HG02884 (cell line): Measurements from ENCODE around the gene TPSG1.

Experiments used
- ATAC-seq: cut with Tn5 transposase; IDR thresholded peaks from one replicate; pipeline ENCODE4 v1.9.1; 2021; ENCODE audit warnings: mild to moderate bottlenecking, moderate library complexity; ENCODE audit not compliant: unreplicated experiment

Gene TPSG1

DNA sequence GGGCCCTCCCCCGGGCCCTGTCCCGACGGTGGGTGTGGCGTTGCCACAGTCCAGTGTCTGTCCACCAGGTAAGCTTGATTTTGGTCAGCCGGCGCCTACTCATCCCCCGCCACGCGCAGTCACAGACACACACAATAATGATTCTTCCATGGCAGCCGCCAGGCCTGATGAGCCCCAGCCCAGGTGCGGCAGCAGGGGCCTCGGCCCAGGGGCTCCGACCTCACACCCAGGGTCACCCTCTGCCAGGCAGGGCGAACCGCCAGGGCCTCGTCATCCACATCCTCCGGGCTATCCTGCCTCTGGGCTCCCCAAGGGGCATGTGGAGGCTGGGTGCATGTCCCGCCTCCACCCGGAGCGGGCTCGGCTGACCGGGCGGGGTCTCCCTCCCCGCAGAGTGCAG, 7.5 kb downstream of the TPSG1 start:
- no peak for ATAC-seq

DNA sequence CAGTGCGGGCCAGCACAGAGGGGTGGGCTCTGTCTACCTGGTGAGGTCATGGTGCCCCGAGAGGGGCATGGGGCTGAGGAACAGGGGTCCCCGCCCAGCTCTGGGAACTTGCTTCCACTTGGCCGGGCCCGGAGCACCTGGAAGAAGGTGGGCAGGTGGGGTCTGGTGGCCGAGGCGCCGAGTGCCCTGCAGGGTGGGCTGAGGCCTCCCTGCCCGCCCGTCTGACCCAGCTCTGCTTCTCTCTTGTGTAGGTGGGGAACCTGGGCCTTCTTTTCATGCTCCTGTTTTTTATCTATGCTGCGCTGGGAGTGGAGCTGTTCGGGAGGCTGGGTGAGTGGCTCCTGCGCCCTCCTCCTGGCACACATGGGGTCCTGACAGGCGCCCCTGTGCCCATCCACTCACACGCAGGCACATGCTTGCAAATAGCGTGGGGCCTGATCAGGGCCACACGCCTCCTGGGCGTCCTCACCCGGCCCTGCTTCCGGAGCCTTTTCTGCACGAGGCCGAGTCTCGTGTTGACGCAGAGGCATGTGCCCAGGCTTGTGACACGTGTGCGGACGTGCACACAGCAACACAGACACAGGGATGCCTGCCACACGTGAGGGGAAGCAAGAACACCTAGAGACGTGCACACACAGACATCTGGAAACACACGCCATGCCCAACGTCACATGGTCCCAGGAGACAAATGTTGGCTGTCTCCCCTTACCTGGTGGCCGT, 8.2 kb downstream of the TPSG1 start:
- no peak for ATAC-seq

DNA sequence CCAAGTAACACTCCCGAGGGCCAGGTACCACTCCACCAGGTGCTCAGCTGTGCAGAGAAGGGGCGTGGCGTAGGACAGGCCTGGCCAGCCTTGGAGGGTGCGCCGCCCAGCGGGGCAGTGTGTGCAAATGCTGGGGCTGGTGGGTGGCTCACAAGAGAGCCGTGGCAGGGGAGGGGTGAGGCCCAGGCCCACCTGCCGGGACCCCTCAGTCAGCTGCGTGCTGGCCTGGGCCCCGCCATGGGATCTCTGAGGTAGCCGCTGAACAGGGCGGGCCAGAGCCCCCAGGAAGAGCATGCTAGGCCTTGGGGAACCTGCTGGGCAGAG, 8.8 kb downstream of the TPSG1 start:
- ATAC-seq, result no peak

DNA sequence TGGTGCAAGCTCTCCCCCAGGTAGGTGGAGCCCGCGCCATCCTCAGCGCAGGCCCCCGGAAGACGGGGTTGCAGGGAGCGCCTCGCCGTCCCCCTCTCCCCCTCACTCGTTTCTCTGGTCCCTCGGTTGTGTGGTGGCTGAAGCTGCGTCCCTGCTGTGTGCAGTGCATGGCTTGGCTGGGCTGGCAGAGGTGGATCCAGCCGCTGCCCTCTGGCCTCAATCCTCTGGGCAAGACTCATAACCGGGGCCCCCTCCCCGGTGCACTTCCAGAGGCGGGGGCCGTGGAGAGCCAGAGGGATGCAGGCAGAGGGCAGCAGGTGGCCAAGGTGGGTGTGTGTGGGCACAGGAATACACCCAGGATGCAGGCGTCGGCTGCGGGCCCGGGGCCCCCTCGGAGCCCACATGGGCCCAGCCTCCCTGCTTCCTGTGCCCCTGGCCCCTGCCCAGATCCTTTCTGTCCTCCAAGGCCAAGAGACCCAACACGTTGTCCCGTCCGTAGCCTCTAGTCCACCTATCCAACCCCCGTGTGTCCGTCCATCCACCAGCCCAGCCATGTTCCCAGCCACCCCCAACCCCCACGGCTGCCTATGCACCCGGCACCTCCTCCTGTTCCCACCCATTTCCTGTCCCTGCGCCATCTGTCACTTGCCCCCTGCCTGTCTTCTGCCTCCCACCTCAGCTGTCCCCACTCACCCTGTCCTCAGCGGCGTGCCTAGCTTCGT, 9.3 kb downstream of the TPSG1 start:
- ATAC-seq, result no peak

DNA sequence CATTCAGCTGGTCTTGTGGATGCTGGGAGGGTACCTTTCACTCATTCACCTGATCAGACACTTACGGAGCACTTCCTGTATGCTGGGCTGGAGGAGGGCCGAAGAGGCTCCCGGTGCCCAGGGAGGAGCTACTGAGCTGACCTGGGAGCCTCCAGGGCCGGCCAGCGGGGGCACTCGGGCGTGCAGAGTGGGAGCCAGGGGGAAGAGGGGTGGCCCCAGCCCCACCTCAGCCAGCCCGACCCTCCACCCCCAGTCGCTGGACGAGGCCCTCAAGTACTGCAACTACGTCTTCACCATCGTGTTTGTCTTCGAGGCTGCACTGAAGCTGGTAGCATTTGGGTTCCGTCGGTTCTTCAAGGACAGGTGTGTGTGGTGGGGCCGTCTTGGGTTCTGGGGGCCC, 10.3 kb downstream of the TPSG1 start:
- ATAC-seq, result no peak

DNA sequence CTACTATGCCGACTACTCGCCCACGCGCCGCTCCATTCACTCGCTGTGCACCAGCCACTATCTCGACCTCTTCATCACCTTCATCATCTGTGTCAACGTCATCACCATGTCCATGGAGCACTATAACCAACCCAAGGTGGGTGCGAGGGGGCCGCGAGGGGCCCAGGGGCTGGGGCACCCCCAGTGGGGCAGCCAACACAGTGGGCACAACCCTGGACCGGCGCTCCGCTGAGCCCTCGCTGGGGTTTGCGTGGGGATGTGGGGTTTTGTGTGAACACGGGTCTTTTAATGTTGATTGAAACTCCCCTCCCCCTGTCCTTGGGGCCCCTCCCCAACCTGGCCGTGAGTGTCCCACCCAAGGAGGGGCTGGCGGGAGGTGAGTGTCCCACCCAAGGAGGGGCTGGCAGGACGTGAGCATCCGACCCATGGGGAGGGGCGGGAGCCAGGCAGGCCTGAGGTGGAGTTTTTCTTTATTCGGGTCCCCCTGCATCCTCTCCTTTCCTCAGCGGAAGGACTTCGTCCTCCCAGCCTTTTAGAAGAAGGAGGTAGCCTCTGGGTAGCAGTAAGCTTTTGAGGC, 11.2 kb downstream of the TPSG1 start:
- no peak for ATAC-seq

DNA sequence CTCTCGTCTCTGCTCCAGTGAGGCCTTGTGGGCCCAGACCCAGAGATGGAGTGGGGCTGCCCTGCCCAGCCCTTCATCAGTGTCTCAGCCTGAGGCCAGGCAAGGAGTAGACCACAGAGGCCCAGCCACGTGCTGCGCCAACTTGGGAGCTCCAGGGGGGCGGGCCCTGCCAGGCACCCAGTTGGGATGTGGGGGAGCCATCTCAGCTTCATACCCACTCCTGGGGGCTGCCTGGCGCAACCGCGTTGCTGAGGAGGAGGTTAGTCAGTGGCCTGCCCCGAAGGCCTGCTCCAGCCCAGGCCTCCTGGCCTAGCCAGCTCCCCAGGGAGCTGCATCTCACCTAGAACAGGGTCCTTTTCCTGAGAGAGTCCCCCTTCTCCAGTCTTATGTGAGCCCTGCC, 11.8 kb downstream of the TPSG1 start:
- no peak for ATAC-seq

DNA sequence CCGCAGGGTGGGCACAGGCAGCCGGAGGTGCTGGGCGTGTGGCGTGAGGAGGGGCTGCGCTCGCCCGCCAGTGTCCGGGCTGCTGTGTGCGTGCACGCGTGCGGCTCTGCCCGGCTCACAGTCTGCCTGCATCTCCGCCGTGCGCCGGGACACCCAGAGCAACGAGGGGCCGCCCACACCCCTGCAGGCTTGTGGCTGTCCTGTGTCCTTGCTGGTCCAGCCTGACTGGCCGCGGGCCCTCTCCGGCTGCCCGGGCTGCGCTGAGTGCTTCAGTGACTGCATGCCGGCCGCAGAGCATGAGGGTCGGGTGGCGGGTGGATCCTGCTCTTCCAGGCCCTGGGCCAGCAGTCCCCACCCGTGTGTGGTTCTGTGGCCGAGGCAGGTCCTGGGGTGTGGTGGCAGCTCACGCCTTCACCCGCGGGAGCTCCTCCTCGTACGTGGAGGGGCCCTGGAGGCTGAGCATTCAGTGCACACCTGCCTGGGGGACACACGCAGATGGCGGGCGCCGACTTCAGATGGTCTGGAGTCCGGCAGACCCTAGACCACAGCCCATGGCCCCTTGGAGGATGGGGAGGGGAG, 12.4 kb downstream of the TPSG1 start:
- ATAC-seq, result no peak

DNA sequence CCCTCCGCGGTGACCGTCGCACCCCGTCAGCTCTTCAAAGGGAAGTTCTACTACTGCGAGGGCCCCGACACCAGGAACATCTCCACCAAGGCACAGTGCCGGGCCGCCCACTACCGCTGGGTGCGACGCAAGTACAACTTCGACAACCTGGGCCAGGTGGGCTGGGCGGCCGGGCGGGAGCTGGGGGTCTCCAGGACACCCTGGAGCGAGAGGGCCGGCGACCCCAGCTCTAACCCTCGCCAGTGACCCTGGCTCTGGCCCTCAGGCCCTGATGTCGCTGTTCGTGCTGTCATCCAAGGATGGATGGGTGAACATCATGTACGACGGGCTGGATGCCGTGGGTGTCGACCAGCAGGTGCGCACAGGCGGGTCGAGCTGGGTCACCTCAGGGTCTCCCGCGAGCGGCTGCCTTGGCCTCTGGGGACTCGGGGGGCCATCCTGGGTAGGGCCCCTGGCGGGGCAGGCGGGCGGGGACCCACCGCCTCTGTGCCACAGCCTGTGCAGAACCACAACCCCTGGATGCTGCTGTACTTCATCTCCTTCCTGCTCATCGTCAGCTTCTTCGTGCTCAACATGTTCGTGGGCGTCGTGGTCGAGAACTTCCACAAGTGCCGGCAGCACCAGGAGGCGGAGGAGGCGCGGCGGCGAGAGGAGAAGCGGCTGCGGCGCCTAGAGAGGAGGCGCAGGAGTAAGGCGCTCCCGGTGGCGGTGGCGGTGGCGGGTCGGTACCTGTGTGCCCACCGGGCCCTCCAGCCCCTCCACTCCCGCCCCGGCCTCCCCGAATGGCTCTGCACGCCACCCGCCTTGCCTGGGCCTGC, 13.4 kb downstream of the TPSG1 start:
- ATAC-seq, result no peak

DNA sequence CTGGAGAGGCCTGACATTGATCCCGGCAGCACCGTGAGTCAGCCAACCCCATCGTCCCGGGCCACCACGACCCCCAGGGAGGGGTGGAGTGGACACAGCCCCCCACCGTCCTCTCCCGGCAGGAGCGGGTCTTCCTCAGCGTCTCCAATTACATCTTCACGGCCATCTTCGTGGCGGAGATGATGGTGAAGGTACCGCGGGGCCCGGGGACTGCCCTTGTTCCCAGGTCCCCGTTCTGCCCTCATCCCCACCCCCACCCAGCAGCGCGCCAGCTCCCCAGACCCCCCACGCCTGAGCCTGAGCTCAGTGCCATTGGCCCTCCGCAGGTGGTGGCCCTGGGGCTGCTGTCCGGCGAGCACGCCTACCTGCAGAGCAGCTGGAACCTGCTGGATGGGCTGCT, 14.6 kb downstream of the TPSG1 start:
- no peak for ATAC-seq

DNA sequence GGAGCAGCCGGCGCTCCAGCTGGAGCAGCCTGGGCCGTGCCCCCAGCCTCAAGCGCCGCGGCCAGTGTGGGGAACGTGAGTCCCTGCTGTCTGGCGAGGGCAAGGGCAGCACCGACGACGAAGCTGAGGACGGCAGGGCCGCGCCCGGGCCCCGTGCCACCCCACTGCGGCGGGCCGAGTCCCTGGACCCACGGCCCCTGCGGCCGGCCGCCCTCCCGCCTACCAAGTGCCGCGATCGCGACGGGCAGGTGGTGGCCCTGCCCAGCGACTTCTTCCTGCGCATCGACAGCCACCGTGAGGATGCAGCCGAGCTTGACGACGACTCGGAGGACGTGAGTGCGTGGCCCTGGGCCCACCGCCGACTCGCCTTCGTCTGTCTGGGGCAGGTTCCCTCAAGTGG, 16.0 kb downstream of the TPSG1 start:
- no peak for ATAC-seq

DNA sequence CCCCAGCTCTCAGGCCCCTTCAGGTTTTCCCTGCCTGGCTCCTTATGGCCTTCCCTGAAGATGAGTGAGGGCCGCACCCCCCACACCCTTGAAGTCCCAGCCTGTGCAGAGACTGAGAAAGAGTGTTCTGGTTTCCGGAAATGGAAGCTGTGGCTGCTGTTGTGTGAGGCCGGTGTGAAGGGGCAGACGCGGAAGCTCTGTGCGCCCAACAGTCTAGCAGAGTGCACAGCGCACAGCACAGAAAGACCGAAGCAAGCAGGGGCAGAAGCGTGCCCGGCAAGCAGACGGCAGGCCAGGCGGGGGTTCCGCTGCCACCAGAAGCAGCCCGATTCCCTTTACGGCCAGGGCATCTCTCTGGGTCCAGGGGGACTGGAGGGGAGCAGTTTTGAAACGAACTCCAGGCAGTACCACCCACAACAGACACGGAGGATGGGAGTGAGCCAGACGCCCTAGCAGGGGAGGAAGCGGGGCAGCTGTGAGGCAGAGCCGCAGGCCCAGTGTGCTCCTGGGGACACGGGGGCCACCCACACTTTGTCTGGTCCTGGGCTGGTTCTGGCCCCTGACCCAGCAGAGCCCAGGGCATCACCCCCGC, 16.7 kb downstream of the TPSG1 start:
- no peak for ATAC-seq

DNA sequence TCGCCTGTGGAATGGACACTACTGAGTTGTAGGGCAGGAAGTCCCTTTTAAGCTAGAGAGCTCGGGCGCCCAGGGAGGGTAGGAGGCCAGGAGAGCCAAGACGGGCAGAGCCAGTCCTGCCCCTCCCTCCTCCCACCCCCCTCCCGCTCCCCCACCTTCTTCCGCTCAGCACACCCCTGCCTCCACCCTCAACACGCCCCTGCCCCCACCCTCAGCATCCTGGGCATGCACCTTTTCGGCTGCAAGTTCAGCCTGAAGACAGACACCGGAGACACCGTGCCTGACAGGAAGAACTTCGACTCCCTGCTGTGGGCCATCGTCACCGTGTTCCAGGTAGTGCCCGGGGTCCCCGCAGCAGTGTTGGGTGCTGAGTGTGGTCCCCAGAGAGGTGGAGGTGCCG, 18.3 kb downstream of the TPSG1 start:
- no peak for ATAC-seq

DNA sequence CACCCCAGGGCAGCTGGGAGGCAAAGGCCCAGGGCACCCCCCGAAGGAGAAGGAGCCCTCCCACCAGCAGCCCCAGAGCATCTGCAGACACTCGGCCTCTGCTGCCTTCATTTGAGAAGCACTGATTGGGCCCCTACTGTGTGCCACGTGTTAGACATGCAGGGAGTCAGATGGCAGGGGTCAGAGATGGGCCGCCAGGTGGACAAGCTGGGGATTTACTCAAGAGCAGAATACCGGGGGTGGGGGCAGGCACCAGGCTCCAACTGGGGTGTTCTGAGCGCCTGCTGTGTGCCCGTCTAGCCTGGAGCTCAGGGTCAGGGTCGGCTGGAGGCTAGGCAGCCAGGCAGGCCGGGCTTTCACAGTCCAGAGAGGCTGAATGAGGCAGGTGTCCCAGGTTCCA, 18.7 kb downstream of the TPSG1 start:
- ATAC-seq, result no peak

DNA sequence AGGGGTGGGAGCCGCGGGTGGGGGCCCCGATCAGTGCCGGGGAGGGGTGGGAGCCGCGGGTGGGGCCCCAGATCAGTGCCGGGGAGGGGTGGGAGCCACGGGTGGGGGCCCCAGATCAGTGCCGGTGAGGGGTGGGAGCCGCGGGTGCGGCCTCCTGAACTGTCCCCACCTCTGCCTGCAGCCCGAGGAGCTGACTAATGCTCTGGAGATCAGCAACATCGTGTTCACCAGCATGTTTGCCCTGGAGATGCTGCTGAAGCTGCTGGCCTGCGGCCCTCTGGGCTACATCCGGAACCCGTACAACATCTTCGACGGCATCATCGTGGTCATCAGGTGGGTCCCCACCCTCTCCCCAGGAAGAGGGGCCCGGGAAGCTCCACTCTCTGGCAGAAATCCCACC, 20.1 kb downstream of the TPSG1 start:
- ATAC-seq, result no peak

DNA sequence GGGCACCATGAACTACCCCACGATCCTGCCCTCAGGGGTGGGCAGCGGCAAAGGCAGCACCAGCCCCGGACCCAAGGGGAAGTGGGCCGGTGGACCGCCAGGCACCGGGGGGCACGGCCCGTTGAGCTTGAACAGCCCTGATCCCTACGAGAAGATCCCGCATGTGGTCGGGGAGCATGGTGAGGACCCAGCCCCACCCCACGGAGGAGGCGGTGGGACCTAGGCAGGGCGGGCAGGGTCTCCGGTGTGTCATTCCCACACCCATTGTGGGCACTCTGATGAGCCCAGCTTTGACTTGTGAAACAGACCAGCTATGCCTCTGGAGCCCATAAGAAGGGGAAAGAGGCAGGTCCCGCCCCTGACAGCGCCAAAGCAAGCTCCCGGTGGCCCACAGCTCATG, 22.8 kb downstream of the TPSG1 start:
- ATAC-seq, result no peak

DNA sequence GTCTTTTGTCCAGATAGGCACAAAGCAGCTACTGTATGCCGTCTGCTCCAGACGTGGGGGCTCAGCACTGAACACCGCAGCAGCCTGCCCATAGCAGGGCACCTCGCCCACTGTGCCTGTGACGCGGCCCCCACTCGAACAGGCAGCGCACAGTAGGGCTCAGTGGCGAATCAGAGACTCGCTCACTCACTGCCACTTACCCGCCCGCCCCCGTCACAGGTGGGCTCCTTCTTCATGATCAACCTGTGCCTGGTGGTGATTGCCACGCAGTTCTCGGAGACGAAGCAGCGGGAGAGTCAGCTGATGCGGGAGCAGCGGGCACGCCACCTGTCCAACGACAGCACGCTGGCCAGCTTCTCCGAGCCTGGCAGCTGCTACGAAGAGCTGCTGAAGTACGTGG, 23.6 kb downstream of the TPSG1 start:
- no peak for ATAC-seq

DNA sequence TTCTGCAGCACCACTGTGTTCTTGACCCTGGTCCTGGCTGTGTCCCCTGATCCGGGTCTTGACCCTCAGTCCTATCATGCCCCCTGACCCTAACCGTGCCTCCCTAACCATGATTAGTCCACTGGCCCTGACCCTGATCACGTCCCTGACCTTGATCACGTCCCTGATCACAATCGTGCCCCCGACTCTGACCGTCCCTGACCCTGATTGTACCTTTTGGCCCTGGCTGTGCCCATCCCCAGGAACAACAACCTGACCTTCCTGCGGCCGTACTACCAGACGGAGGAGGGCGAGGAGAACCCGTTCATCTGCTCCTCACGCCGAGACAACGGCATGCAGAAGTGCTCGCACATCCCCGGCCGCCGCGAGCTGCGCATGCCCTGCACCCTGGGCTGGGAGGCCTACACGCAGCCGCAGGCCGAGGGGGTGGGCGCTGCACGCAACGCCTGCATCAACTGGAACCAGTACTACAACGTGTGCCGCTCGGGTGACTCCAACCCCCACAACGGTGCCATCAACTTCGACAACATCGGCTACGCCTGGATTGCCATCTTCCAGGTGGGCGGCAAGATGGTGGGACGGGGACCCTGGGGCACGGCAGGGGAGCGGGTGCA, 24.9 kb downstream of the TPSG1 start:
- ATAC-seq, result no peak

DNA sequence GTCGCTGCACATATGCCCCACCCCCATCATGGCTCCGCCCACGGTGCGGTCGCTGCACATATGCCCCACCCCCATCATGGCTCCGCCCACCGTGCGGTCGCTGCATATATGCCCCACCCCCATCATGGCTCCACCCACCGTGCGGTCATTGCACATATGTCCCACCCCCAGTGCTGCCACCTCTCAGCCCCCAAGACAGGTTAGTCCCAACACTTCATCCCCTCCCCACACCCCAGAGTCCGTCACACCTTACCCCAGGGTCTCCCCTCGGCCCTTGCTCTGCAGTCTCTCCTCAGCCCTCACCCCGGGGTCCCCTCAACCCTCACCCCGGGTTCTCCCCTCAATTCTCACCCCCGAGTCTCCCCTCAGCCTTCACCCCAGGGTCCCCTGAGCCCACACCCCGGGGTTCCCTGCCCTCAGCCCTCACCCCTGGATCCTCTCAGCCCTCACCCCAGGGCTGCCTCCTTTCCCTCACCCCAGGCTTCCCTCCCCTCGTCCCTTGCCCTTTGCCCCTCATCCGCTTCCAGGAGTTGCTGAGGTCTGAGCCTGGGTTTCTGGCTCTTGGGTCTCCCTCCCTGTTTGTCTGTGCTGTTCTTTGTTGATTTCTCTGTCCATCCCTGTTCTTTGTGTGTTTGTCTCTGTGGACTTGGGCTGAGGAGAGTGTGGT, 25.6 kb downstream of the TPSG1 start:
- ATAC-seq, result no peak
